Activated CD4-positive, alpha-beta T cell treated with anti-CD3 and anti-CD28 coated beads, Interleukin-2, amount 50 U/mL, for 16 hours (primary cell): ENCODE data around the gene KCNRG.
"Not testable (repeated sequence)": the region's sequence is repeated elsewhere in the genome, so short reads cannot be mapped to it uniquely, and the experiment has no call there.

Experiments used
- DNase-seq: peaks from one replicate; pipeline ENCODE4 v3.0.0-alpha.2; 2020

The KCNRG gene

GRCh38 chr13:50012396-50013169, 2.7 kb upstream of the KCNRG start:
- DNase-seq: no peak

DNA sequence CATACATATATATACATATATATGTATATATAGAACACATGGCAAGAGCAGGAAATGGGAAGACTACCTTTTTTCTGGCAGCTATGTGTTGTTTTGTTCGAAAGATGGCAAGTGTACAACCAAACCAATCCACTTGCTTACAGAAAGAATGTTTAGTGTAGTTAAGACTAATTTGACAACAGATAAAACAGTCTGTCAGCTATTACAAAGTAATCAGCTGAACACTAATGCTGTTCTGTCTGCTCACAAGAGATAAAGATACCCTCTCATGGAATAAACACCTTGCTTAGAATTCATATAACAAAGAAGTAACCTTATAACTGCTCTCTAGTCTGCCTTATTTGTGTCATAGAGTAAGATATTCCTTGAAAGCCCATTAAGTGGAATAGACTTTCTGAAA, 858 bp upstream of the KCNRG start:
- no peak for DNase-seq

GRCh38 chr13:50015750-50016149, 506 bp downstream of the KCNRG start:
- no peak for DNase-seq

DNA sequence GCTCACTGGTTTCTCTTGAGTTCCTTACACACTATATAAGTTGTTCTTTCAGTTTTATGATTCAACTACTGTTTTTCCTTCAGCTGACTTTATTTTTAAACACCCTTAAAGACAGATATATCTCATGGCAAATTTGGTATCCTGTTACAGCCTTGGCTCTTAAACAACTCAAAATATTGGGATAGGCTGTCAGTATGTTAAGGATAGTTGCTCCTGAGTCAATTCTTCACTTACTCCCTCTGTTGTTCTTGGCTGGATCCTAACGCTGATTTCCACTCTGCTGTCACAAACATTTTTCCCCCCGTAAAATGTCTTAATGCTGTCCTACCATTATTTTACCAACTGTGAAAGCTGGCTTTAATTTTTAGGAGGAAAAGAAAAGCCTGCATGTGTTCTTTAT, 1.2 kb downstream of the KCNRG start:
- no peak for DNase-seq

DNA sequence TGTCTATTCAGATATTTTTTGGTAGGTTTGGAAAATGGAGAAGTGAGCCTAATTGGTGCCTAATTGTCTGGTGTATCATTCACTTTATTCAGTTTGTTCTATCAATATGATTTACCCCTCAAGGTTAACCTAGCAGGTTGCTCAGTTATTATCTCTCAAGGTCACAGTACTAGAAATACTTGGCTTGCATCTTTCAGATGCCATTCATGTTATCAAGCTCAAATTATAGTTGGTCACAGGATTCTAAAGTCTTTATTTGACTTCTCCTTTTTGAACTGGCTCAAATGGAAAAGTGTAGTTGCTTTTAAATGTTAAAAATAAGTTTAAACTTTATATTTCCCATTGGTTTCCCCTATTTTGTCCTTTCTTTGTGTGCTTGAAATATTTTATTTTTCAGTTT, 2.6 kb downstream of the KCNRG start:
- DNase-seq: no peak

- no peak for DNase-seq
Observed at GRCh38 chr13:50025436-50025835, 10.2 kb downstream of the KCNRG start.

GRCh38 chr13:50026788-50027473, 11.7 kb downstream of the KCNRG start:
- peak; percentile 1 for DNase-seq

DNA sequence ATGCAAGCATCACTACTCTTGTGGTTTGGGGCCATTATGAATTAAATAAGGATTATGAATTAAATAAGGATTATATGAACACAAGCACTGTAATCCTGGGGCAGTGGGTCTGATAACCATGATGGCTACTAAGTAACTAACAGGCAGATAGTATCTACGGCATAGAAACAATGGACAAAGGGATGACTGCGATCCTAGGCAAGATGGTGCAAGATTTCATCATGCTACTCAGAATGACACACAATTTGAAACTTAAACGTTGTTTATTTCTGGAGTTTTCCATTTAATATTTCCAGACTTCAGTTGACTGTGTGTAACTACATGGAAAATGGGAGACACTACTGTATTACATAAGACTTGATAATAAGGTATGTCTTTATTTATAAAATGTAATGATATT, 15.1 kb downstream of the KCNRG start:
- DNase-seq: no peak

GRCh38 chr13:50033725-50034124, 18.5 kb downstream of the KCNRG start:
- DNase-seq: no peak

DNA sequence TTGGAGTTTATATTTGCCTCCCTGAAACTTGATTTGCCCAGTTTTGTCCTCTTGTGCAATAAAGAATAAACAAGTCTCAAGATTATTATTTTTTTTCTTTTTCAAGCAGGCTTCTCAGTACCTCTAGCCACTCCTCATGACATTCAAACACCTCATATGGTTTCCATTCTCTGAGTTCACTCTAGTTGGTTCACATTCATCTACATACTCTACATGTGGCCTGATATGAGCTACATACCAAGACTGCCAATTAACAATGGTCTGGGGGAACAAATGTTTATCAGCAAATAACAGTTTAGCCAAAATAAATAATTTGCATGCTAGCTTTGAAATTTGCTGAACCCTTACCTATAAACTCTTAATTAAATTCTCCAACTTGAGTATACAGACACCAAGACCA, 22.5 kb downstream of the KCNRG start:
- no peak for DNase-seq

DNA sequence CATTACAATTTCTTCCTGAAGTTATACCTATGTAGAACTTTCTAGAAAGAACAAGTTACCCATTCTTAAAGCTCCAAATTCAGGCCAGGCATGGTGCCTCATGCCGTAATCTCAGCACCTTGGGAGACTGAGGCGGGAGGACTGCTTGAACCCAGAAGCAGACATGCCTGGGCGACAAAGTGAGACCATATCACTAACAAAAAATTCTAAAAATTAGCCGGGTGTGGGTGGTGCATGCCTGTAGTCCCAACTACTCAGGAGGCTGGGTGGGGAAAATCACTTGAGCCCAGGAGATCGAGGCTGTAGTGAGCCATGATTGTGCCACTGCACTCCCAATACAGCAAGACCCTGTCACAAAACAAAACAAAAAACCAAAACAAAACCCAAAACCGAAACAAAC, 23.0 kb downstream of the KCNRG start:
- DNase-seq: no peak

DNA sequence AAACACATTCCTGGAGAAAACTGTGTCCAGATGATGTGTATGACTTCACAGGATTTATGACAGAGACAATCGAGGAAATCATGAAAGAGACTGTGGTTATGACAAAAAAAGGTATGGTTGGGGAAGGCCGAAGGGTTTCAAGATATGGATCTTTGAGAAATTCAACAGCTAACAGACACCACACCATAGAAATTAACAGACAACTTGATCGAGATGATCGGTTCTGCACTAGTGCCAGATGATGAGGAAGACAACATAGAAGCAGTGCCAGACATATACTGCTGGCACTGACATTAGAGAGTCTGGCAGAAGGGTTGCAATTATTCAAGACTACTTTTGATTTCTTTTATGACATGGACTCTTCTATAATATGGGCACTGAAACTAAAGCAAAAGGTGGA, 37.2 kb downstream of the KCNRG start:
- no peak for DNase-seq

DNA sequence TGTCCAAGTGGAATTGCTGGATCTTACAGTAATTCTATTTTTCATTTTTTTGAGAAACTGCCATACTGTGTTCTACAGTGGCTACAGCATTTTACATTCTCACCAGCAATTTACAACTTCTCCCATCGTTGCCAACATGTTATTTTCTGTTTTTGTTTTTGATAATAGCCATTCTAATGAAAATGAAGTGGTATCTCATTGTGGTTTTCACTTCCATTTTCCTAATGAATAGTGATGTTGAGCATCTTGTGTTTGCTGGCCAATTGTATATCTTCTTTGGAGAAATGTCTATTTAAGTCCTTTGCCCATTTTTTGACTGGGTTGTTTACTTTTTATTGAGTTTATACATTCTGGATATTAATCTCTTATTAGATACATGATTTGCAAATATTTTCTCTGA, 38.6 kb downstream of the KCNRG start:
- DNase-seq: no peak

DNA sequence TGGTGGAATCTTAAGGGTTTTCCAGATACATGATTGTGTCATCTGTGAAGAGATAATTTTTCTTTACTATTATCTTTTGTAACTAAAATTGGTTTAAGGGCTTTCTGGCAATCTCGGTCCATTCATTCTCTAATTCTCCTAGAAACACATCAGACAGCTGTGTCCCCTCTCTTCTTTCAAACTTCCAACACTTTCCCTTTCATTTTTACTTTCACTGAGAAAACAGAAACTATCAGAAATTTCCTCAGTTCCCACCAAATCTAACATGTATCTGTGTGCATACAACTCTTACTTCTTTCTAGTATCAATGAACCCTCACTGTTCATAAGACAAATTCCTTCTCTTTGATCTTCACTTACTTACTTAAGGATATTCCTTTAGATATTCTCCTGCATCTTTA, 40.2 kb downstream of the KCNRG start:
- no peak for DNase-seq

- DNase-seq: no peak
Observed at GRCh38 chr13:50060718-50061117, 45.5 kb downstream of the KCNRG start.

- not testable (repeated sequence) for DNase-seq
Observed at GRCh38 chr13:50062336-50062735, 47.1 kb downstream of the KCNRG start.

- no peak for DNase-seq
Observed at GRCh38 chr13:50065712-50066111, 50.5 kb downstream of the KCNRG start.

DNA sequence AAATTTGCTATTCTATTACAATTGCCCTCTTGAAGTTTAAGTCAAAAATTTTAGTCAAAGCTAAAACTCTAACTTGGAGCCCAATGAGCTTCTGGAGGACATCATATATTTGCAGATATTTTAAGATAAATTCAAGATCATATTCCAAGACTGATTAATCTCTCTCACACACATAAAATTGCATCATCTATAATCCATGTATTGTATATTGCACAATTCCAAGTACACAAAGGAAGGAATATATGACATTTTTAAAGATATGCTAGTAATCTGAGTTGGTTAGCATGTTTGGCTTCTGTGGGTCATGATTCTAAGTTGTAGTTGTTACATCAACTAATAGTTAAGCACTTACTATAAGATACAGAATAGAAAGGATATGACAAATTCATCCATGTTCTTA, 53.3 kb downstream of the KCNRG start:
- DNase-seq: no peak

GRCh38 chr13:50069261-50069660, 54.0 kb downstream of the KCNRG start:
- no peak for DNase-seq

- no peak for DNase-seq
Observed at GRCh38 chr13:50070186-50070585, 54.9 kb downstream of the KCNRG start.
